RWPE1 (cell line): ENCODE measurements around the gene SPA17.

Experiments
- CTCF ChIA-PET: fragments of 350-600 bp; sonication (Branson Sonifier 250); formaldehyde crosslinking; extraction: SDS; loops from one replicate; lab custom pipeline; 2021; lab: Yijun Ruan, JAX
- POLR2A ChIA-PET: fragments of 400-600 bp; formaldehyde crosslinking; extraction: SDS; loops from one replicate; lab custom pipeline; 2020; ENCODE audit warnings: antibody characterized with exemption; ENCODE audit not compliant: low non-redundant PET; lab: Yijun Ruan, JAX
- DNase-seq: peaks from one replicate; pipeline ENCODE4 v3.0.0; 2012; ENCODE audit warnings: low spot score
- H3K27ac ChIP-seq: fragments of 450-650 bp; 2 replicates; pipeline ENCODE4 v1.5.1; 2017
- CTCF ChIP-seq: fragments of 450-650 bp; conservative IDR thresholded peaks from 2 replicates; pipeline ENCODE4 v1.5.1; 2017; ENCODE audit warnings: low read depth, mild to moderate bottlenecking

SPA17 gene

GRCh38 chr11:124740277-124740882 is 66.7 kb downstream of the SPA17 start:
- peak; percentile 52 for TF ChIP-seq CTCF
- POLR2A ChIA-PET = no interaction called here
- CTCF ChIA-PET = interaction anchor here (0.6 to 1.2 kb wide), 6 partner anchors 11 to 129 kb away, joined by 3 to 4 read pairs (median 4); no protein-coding TSS in a partner anchor
- no peak for DNase-seq
- no peak overlapping the region for H3K27ac ChIP-seq

GRCh38 chr11:124742555-124742954 is 68.9 kb downstream of the SPA17 start:
- DNase-seq = no peak
- POLR2A ChIA-PET = no interaction called here
- TF ChIP-seq CTCF = no peak
- H3K27ac ChIP-seq = no peak overlapping the region
- CTCF ChIA-PET = interaction anchor here (0.6 kb wide), 1 partner anchor 99 kb away, joined by 4 read pairs; no protein-coding TSS in a partner anchor

GRCh38 chr11:124743050-124743449 is 69.3 kb downstream of the SPA17 start:
- ChIA-PET CTCF (no interaction called here), POLR2A (no interaction called here)
- no peak for TF ChIP-seq CTCF
- no peak for DNase-seq
- no peak overlapping the region for H3K27ac ChIP-seq

- POLR2A ChIA-PET = no interaction called here
- H3K27ac ChIP-seq = no peak overlapping the region
- no peak for DNase-seq
- no peak for TF ChIP-seq CTCF
- CTCF ChIA-PET = interaction anchor here (0.6 to 1.5 kb wide), 2 partner anchors 18 to 48 kb away, joined by 5 read pairs; no protein-coding TSS in a partner anchor
Measured at GRCh38 chr11:124745270-124745834, 71.6 kb downstream of the SPA17 start.

GRCh38 chr11:124745835-124746620 is 72.3 kb downstream of the SPA17 start:
- DNase-seq = peak; percentile 47
- POLR2A ChIA-PET = interaction anchor here (0.8 kb wide), 1 partner anchor 73 kb away, joined by 5 read pairs; the partner anchor contains the start of genes SIAE and SPA17
- CTCF ChIA-PET = interaction anchor here (0.6 to 1.6 kb wide), 11 partner anchors 12 to 106 kb away, joined by 3 to 13 read pairs (median 4); no protein-coding TSS in a partner anchor
- TF ChIP-seq CTCF = no peak
- H3K27ac ChIP-seq = peak overlapping the region; percentile 36
